ENCODE data around the gene AFG1L.

DNA sequence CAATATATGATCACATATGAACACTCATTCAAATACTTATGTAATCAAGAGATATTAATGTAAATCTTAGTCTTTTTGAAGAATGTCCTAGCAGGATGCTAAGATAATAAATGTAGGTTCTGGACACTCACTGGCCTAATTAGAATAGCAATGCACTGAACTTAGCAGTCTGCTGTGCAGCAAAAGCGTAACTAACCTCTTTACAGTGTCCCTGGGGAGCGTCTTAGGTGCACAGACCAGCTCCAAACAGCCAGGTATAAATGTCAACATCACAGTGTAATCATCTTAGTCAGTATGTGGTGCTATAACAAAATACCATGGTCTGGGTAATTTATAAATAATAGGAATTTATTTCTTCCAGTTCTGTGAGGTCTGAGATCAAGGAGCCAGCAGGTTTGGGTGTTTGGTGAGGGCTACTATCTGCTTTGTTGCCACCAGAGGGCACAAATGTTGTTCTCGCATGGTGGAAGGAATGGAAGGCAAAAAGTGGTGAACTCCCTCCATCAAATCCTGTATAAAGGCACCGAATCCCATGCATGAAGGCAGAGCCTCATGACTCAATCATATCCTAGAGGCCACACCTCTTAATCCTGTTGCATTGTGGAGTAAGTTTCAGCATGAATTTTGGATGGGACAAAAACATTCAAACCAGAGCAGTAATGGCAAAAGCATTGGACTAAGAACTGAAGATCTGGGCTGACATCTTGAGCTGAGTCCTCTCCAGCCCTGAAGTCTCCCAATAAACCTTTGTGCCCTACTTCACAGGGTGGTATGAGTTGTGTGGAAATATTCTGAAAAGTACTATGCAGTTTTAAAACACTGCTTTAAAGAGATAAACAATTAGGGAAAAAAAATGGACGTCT is 224.1 kb downstream of the AFG1L start:
- TF ChIP-seq, protein P1, sequence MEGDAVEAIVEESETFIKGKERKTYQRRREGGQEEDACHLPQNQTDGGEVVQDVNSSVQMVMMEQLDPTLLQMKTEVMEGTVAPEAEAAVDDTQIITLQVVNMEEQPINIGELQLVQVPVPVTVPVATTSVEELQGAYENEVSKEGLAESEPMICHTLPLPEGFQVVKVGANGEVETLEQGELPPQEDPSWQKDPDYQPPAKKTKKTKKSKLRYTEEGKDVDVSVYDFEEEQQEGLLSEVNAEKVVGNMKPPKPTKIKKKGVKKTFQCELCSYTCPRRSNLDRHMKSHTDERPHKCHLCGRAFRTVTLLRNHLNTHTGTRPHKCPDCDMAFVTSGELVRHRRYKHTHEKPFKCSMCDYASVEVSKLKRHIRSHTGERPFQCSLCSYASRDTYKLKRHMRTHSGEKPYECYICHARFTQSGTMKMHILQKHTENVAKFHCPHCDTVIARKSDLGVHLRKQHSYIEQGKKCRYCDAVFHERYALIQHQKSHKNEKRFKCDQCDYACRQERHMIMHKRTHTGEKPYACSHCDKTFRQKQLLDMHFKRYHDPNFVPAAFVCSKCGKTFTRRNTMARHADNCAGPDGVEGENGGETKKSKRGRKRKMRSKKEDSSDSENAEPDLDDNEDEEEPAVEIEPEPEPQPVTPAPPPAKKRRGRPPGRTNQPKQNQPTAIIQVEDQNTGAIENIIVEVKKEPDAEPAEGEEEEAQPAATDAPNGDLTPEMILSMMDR (IDR thresholded peaks at IDR 0.05; ENCODE audit: borderline replicate concordance, extremely low read depth, low read length, poor library complexity, severe bottlenecking), result peak; percentile 62
- TF ChIP-seq EZH2 (IDR thresholded peaks at IDR 0.05; ENCODE audit: borderline replicate concordance, low read depth, low read length, severe bottlenecking), result no peak
